DND-41 (cell line): ENCODE results near the gene PHYHD1.

Experiments
- ATAC-seq: fragments of 200-7000 bp; cut with Tn5 transposase; 3 replicates; pipeline ENCODE4 v1.9.1; 2021; ENCODE audit warnings: low read depth; ENCODE audit not compliant: insufficient read depth
- DNase-seq: peaks from one replicate; pipeline ENCODE4 v3.0.0-alpha.2; 2020
- H2AFZ ChIP-seq: 2 replicates; pipeline ENCODE4 v1.6.0; 2012; ENCODE audit warnings: low read depth, low read length
- H3K27ac ChIP-seq: 2 replicates; pipeline ENCODE4 v1.5.1; 2012; ENCODE audit warnings: low read length, inconsistent platforms
- H3K27me3 ChIP-seq: fragments of 200-600 bp; sonication (generic); 2 replicates; pipeline ENCODE4 v1.6.0; 2012; ENCODE audit warnings: low read length, mild to moderate bottlenecking, inconsistent platforms; ENCODE audit not compliant: insufficient read depth, poor library complexity
- H3K36me3 ChIP-seq: 2 replicates; pipeline ENCODE4 v1.5.1; 2012; ENCODE audit warnings: low read length, inconsistent platforms; ENCODE audit not compliant: insufficient read depth
- H3K4me1 ChIP-seq: 2 replicates; pipeline ENCODE4 v1.5.1; 2012; ENCODE audit warnings: mild to moderate bottlenecking, low read length; ENCODE audit not compliant: insufficient read depth
- H3K4me2 ChIP-seq: 2 replicates; pipeline ENCODE4 v1.6.0; 2012; ENCODE audit warnings: mild to moderate bottlenecking, moderate library complexity, low read length, inconsistent platforms; ENCODE audit not compliant: insufficient read depth
- H3K4me3 ChIP-seq, 2 experiments: fragments of 200-600 bp in 1 of 2; shearing (Covaris generic) in 1 of 2; 2 replicates each; pipeline ENCODE4 v1.5.1; 2012 to 2016; ENCODE audit warnings: inconsistent platforms in 2 of 2, low read length in 2 of 2, mild to moderate bottlenecking in 2 of 2, low read depth in 1 of 2, moderate library complexity in 1 of 2
- H3K79me2 ChIP-seq: 2 replicates; pipeline ENCODE4 v1.6.0; 2012; ENCODE audit warnings: low read length, inconsistent platforms; ENCODE audit not compliant: insufficient read depth
- H3K9ac ChIP-seq: 2 replicates; pipeline ENCODE4 v1.6.0; 2012; ENCODE audit warnings: low read depth, mild to moderate bottlenecking, inconsistent platforms, low read length, moderate library complexity
- H3K9me3 ChIP-seq: 2 replicates; pipeline ENCODE4 v1.5.1; 2012; ENCODE audit warnings: low read length, moderate library complexity, mild to moderate bottlenecking, inconsistent platforms; ENCODE audit not compliant: insufficient read depth, severe bottlenecking
- H4K20me1 ChIP-seq: 2 replicates; pipeline ENCODE4 v1.6.0; 2012; ENCODE audit warnings: low read length; ENCODE audit not compliant: insufficient read depth
- CTCF ChIP-seq: IDR thresholded peaks from 2 replicates; pipeline ENCODE4 v1.5.1; 2012; ENCODE audit warnings: borderline replicate concordance, low read length, moderate library complexity, mild to moderate bottlenecking; ENCODE audit not compliant: poor library complexity, severe bottlenecking; ENCODE audit errors: extremely low read depth
- EZH2 ChIP-seq: IDR thresholded peaks from 3 replicates; pipeline ENCODE4 v1.6.1; 2012; ENCODE audit warnings: borderline replicate concordance, low read depth, mild to moderate bottlenecking, moderate library complexity, low read length, inconsistent platforms; ENCODE audit not compliant: severe bottlenecking

Gene PHYHD1

GRCh38 chr9:128893354-128893753 is 27.4 kb upstream of the PHYHD1 start:
- H3K4me3 ChIP-seq, result no peak overlapping the region
- peaks cover 44% of the 10 kb centered on the region for H3K36me3 ChIP-seq
- no peaks in the 10 kb centered on the region for H3K4me1 ChIP-seq
- TF ChIP-seq CTCF (no peak), EZH2 (no peak)
- H3K9me3 ChIP-seq, result no peaks in the 10 kb centered on the region
- H3K9ac ChIP-seq, result no peak overlapping the region
- 0 out of 2 replicates have a peak, but pooled peaks cover 7% of the 10 kb centered on the region for H4K20me1 ChIP-seq
- H3K27me3 ChIP-seq, result no peaks in the 10 kb centered on the region
- ATAC-seq, result no peak
- H2AFZ ChIP-seq, result no peak overlapping the region
- peaks cover 14% of the 10 kb centered on the region for H3K79me2 ChIP-seq
- DNase-seq, result no peak
- H3K4me2 ChIP-seq, result no peak overlapping the region
- H3K27ac ChIP-seq, result no peak overlapping the region

GRCh38 chr9:128894764-128895163 is 26.0 kb upstream of the PHYHD1 start:
- no peak overlapping the region for H3K27ac ChIP-seq
- no peak overlapping the region for H3K4me3 ChIP-seq
- H3K27me3 ChIP-seq, result no peaks in the 10 kb centered on the region
- peaks cover 2% of the 10 kb centered on the region; the same call in 1 of the 2 replicates for H4K20me1 ChIP-seq
- H3K4me2 ChIP-seq, result no peak overlapping the region
- no peak overlapping the region for H2AFZ ChIP-seq
- DNase-seq (no peak), ATAC-seq (no peak)
- no peak for TF ChIP-seq EZH2
- TF ChIP-seq CTCF, result no peak
- peaks cover 39% of the 10 kb centered on the region for H3K36me3 ChIP-seq
- no peak overlapping the region for H3K9ac ChIP-seq
- no peaks in the 10 kb centered on the region for H3K9me3 ChIP-seq
- H3K4me1 ChIP-seq, result no peaks in the 10 kb centered on the region
- H3K79me2 ChIP-seq, result peaks cover 7% of the 10 kb centered on the region

- Histone ChIP-seq H2AFZ (no peak overlapping the region), H3K4me1 (no peaks in the 10 kb centered on the region), H3K27me3 (no peaks in the 10 kb centered on the region), H3K27ac (no peak overlapping the region), H3K79me2 (peaks cover 5% of the 10 kb centered on the region), H3K4me2 (no peak overlapping the region), H3K4me3 (no peak overlapping the region), H3K9ac (no peak overlapping the region), H3K36me3 (peaks cover 34% of the 10 kb centered on the region), H3K9me3 (no peaks in the 10 kb centered on the region), H4K20me1 (peaks cover 2% of the 10 kb centered on the region; the same call in 1 of the 2 replicates)
- DNase-seq (no peak), ATAC-seq (no peak)
- TF ChIP-seq EZH2 (no peak), CTCF (no peak)
These were observed 25.2 kb upstream of the PHYHD1 start for GRCh38 chr9:128895556-128895955.

- ATAC-seq (no peak), DNase-seq (no peak)
- no peak overlapping the region for H3K27ac ChIP-seq
- H3K4me2 ChIP-seq, result no peak overlapping the region
- H3K9ac ChIP-seq, result no peak overlapping the region
- H3K4me1 ChIP-seq, result peaks cover 10% of the 10 kb centered on the region
- peaks cover 7% of the 10 kb centered on the region for H4K20me1 ChIP-seq
- TF ChIP-seq CTCF (no peak), EZH2 (no peak)
- H3K4me3 ChIP-seq, result no peak overlapping the region
- 0 out of 2 replicates have a peak, but pooled peaks cover 3% of the 10 kb centered on the region for H3K79me2 ChIP-seq
- H3K9me3 ChIP-seq, result no peaks in the 10 kb centered on the region
- no peaks in the 10 kb centered on the region for H3K27me3 ChIP-seq
- H3K36me3 ChIP-seq, result peaks cover 14% of the 10 kb centered on the region; the same call in 1 of the 2 replicates
- no peak overlapping the region for H2AFZ ChIP-seq
These were observed 22.4 kb upstream of the PHYHD1 start for GRCh38 chr9:128898382-128898781.
